ENCODE measurements around the gene SOX8. TPM values are rescaled to one million over a fixed set of nuclear protein-coding genes. Genes with fewer than 3 reads are reported as not detected.

SOX8 gene
- total RNA-seq, 1 donor from 2014 or later, result 0.27 TPM

DNA sequence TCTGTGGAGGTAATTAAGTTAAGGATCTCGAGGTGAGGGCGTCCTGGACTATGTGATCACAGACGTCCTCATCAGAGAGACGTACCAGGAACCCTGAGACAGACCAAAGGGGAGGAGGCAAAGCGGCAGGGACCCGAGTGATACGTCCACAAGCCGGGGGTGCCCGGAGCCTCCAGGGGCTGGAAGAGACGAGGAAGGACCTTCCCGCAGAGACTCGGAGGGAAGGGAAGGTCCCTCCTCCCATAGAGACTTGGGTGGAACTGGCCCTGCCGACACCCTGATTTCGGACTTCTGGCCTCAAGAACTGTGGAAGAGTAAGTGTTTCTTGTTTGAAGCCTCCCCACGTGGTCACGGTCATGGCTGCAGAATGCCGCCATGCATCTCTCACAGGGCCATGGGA is 41.6 kb upstream of the SOX8 start:
- H3K4me1 Mint-ChIP-seq (ENCODE audit: unreplicated experiment), result no peaks in the 10 kb centered on the region
- no peak overlapping the region for H3K27ac Mint-ChIP-seq (ENCODE audit: unreplicated experiment)
- no peak overlapping the region for H3K4me3 Mint-ChIP-seq (ENCODE audit: unreplicated experiment)
- TF ChIP-seq, protein P1, sequence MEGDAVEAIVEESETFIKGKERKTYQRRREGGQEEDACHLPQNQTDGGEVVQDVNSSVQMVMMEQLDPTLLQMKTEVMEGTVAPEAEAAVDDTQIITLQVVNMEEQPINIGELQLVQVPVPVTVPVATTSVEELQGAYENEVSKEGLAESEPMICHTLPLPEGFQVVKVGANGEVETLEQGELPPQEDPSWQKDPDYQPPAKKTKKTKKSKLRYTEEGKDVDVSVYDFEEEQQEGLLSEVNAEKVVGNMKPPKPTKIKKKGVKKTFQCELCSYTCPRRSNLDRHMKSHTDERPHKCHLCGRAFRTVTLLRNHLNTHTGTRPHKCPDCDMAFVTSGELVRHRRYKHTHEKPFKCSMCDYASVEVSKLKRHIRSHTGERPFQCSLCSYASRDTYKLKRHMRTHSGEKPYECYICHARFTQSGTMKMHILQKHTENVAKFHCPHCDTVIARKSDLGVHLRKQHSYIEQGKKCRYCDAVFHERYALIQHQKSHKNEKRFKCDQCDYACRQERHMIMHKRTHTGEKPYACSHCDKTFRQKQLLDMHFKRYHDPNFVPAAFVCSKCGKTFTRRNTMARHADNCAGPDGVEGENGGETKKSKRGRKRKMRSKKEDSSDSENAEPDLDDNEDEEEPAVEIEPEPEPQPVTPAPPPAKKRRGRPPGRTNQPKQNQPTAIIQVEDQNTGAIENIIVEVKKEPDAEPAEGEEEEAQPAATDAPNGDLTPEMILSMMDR (IDR thresholded peaks at IDR 0.05), result no peak
- no peak for DNase-seq (ENCODE audit: extremely low spot score, unreplicated experiment)
- H3K9me3 Mint-ChIP-seq (ENCODE audit: unreplicated experiment), result peaks cover 28% of the 10 kb centered on the region
- peaks cover 46% of the 10 kb centered on the region for H3K36me3 Mint-ChIP-seq (ENCODE audit: unreplicated experiment)
- H3K27me3 Mint-ChIP-seq (ENCODE audit: unreplicated experiment), result no peaks in the 10 kb centered on the region

DNA sequence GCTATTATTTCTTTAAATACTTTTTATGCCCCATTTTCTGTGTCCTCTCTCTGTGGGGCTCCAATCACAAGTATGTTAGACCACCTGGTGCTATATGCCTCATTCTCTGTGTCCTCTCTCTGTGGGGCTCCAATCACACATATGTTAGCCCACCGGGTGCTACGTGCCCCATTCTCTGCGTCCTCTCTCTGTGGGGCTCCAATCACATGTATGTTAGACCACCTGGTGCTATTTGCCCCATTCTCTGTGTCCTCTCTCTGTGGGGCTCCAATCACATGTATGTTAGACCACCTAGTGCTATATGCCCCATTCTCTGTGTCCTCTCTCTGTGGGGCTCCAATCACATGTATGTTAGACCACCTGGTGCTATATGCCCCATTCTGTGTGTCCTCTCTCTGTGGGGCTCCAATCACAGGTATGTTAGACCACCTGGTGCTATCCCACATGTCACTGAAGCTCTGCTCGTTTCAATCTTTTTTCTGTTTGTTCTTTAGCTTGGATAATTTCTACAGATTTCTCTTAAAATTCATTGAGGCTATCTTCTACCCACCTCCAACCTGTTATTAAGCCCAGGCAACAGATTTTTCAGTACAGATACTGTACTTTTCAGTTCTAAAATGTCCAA is 39.0 kb upstream of the SOX8 start:
- H3K9me3 Mint-ChIP-seq (ENCODE audit: unreplicated experiment), result peaks cover 28% of the 10 kb centered on the region
- no peak for DNase-seq (ENCODE audit: extremely low spot score, unreplicated experiment)
- peaks cover 6% of the 10 kb centered on the region for H3K4me1 Mint-ChIP-seq (ENCODE audit: unreplicated experiment)
- H3K27ac Mint-ChIP-seq (ENCODE audit: unreplicated experiment), result no peak overlapping the region
- H3K27me3 Mint-ChIP-seq (ENCODE audit: unreplicated experiment), result no peaks in the 10 kb centered on the region
- no peak overlapping the region for H3K4me3 Mint-ChIP-seq (ENCODE audit: unreplicated experiment)
- peaks cover 52% of the 10 kb centered on the region for H3K36me3 Mint-ChIP-seq (ENCODE audit: unreplicated experiment)
- TF ChIP-seq, protein P1 (IDR thresholded peaks at IDR 0.05), result no peak

DNA sequence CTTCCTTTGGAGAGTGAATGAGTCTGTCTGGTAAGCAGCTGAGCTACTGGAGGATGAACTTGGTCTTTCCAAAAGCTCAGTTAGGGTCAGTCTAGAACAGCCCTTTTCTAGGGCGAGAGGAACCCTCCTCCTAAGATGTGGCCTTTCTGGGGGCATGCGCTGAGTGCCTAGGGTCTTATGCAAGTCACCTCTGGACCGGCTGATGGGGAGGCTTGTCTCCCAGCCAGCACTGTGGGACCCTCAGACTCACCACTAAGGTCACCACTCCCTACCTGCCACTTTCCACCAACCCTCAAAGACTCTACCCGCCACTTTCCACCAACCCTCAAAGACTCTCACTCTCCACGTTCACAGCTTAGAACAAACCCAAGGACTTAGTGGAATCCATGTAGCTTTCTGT is 37.6 kb upstream of the SOX8 start:
- Mint-ChIP-seq H3K4me1 (ENCODE audit: unreplicated experiment) (peaks cover 6% of the 10 kb centered on the region), H3K27me3 (ENCODE audit: unreplicated experiment) (no peaks in the 10 kb centered on the region), H3K9me3 (ENCODE audit: unreplicated experiment) (peaks cover 28% of the 10 kb centered on the region), H3K36me3 (ENCODE audit: unreplicated experiment) (peaks cover 46% of the 10 kb centered on the region), H3K27ac (ENCODE audit: unreplicated experiment) (no peak overlapping the region), H3K4me3 (ENCODE audit: unreplicated experiment) (no peak overlapping the region)
- TF ChIP-seq, protein P1 (IDR thresholded peaks at IDR 0.05), result no peak
- DNase-seq (ENCODE audit: extremely low spot score, unreplicated experiment), result no peak

DNA sequence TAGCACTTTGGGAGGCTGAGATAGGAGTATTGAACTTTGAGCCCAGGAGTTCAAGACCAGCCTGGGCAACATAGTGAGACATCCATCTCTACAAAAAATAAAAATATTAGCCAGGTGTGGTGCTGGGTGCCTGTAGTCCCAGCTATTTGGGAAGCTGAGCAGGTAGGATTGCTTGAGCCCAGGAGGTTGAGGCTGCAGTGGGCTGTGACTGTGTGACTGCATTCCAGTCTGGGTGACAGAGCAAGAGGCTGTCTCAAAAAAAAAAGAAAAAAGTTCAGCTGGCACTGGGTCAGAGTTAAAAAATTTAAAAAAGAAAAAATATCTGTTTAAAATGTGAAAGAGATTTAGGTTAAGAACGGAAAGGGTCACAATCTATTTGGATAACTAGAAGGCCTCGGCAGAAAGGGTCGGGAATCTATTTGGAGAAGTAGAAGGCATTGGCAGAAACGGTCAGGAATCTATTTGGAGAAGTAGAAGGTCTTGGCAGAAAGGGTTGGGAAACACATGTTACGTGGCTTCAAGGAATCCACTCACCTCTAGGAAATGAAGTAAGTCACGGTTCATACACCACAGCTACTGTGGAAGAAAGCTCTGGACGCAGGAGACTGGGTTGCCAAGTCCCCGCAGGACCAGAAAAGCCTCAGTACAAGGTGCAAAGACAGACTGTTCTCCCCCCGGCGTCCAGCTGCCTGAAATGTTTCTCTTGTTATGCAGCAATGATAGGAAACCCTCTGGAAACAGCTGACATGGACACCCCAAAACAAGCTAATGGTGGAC is 36.1 kb upstream of the SOX8 start:
- Mint-ChIP-seq H3K9me3 (ENCODE audit: unreplicated experiment) (peaks cover 28% of the 10 kb centered on the region), H3K36me3 (ENCODE audit: unreplicated experiment) (peaks cover 40% of the 10 kb centered on the region), H3K4me1 (ENCODE audit: unreplicated experiment) (peaks cover 6% of the 10 kb centered on the region), H3K4me3 (ENCODE audit: unreplicated experiment) (no peak overlapping the region), H3K27me3 (ENCODE audit: unreplicated experiment) (no peaks in the 10 kb centered on the region), H3K27ac (ENCODE audit: unreplicated experiment) (peak overlapping the region; percentile 28)
- TF ChIP-seq, protein P1 (IDR thresholded peaks at IDR 0.05), result no peak
- DNase-seq (ENCODE audit: extremely low spot score, unreplicated experiment), result no peak

DNA sequence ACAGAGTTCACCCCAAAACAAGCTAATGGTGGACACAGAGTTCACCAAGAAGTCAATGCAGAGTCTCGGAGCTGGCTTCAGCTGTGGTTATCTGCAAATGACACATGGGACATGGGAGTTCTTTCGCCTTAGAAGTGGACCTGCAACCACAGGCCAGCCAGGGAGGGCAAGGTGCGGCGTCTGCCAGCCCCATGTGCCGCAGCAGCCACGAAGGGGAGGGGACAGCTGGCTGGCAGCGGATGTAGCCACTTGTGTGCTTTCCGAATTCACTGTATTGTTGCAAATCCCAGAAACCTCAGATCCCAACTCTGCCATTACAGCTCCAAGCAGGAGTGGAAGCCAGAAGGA is 35.5 kb upstream of the SOX8 start:
- H3K4me3 Mint-ChIP-seq (ENCODE audit: unreplicated experiment), result no peak overlapping the region
- H3K36me3 Mint-ChIP-seq (ENCODE audit: unreplicated experiment), result peaks cover 34% of the 10 kb centered on the region
- peaks cover 23% of the 10 kb centered on the region for H3K9me3 Mint-ChIP-seq (ENCODE audit: unreplicated experiment)
- H3K27me3 Mint-ChIP-seq (ENCODE audit: unreplicated experiment), result no peaks in the 10 kb centered on the region
- H3K4me1 Mint-ChIP-seq (ENCODE audit: unreplicated experiment), result peaks cover 6% of the 10 kb centered on the region
- no peak for DNase-seq (ENCODE audit: extremely low spot score, unreplicated experiment)
- H3K27ac Mint-ChIP-seq (ENCODE audit: unreplicated experiment), result no peak overlapping the region
- TF ChIP-seq, protein P1 (IDR thresholded peaks at IDR 0.05), result no peak
